T1000 (cell line): Measurements from ENCODE around the gene BLMH.

Experiments used
- DNase-seq: peaks from one replicate; lab custom pipeline; 2025; ENCODE audit warnings: mixed read lengths; lab: John Stamatoyannopoulos, UW

Gene BLMH

GRCh38 chr17:30200106-30200505 lies 91.6 kb downstream of the BLMH start:
- DNase-seq, result no peak

DNA sequence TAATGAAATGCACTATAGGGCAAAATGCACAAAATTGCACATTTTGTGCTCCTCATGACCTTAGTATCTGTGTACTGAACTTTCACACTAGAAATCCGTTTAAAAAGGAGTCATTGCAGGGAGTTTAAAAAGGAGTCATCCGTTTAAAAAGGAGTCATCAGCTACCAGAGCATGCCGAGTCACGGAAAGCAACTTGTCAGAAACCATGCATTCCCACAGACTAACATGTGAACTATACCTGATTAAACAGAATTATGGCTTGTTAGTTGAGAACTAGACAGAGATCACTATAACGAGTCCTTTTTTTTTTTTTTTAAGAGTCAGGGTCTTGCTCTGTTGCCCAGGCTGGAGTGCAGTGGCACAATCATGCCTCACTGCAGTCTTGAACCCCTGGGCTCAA lies 92.1 kb downstream of the BLMH start:
- no peak for DNase-seq
